ENCODE data around the gene SPOCD1.

DNA sequence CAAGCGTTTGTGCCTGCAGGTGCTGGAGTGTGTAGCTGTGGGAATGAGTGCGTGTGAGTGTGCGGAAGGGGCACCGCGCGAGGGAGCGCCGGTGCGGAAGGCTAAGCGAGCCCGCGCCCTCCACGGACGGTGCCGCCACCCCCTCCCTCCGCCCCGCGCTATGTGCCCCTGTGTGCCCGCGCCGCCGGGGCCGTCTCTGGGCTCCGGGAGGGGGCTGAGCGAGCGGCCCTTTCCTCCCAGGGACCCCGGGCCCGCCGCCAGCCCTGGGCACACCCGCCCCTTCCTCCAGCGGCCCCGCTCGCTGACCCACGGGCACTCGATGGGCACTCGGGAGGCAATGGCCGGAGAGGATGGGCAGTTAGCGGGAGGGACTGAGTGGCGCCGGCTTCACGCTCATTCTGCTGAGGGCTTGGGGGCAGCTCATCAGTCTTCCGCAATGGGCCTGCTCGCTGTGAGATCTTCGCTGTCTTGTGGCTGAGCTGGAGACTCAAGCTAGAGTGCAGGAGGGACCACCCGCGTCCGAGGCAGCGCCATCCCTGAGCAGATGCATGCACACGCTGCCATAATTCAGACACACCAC is 43.1 kb downstream of the SPOCD1 start:
- TF ChIP-seq CTCF (IDR thresholded peaks at IDR 0.05) (no peak), ZFX (IDR thresholded peaks at IDR 0.05; ENCODE audit: borderline replicate concordance) (no peak)
